Measurements from ENCODE around the gene DAB1.

DAB1 gene

GRCh38 chr1:57072401-57073110 is 351.3 kb downstream of the DAB1 start:
- no peak for DNase-seq (ENCODE audit: low read depth)

GRCh38 chr1:57067863-57068262 is 356.0 kb downstream of the DAB1 start:
- no peak for DNase-seq (ENCODE audit: low read depth)

GRCh38 chr1:57066980-57067610 is 356.8 kb downstream of the DAB1 start:
- no peak for DNase-seq (ENCODE audit: low read depth)

GRCh38 chr1:57065442-57065841 is 358.4 kb downstream of the DAB1 start:
- DNase-seq (ENCODE audit: low read depth): no peak

GRCh38 chr1:57064379-57065140 is 359.3 kb downstream of the DAB1 start:
- no peak for DNase-seq (ENCODE audit: low read depth)

- no peak for DNase-seq (ENCODE audit: low read depth)
Measured at GRCh38 chr1:57063406-57064125, 360.3 kb downstream of the DAB1 start.

GRCh38 chr1:57061369-57061768 is 362.5 kb downstream of the DAB1 start:
- DNase-seq (ENCODE audit: low read depth): no peak

GRCh38 chr1:57060451-57060850 is 363.4 kb downstream of the DAB1 start:
- no peak for DNase-seq (ENCODE audit: low read depth)

GRCh38 chr1:57058652-57059501 is 365.0 kb downstream of the DAB1 start:
- DNase-seq (ENCODE audit: low read depth): no peak

- DNase-seq (ENCODE audit: low read depth): no peak
Measured at GRCh38 chr1:57048856-57049255, 375.0 kb downstream of the DAB1 start.

- DNase-seq (ENCODE audit: low read depth): no peak
Measured at GRCh38 chr1:57046462-57046861, 377.4 kb downstream of the DAB1 start.

- no peak for DNase-seq (ENCODE audit: low read depth)
Measured at GRCh38 chr1:57041901-57042300, 382.0 kb downstream of the DAB1 start.

GRCh38 chr1:57040811-57041210 is 383.0 kb downstream of the DAB1 start:
- DNase-seq (ENCODE audit: low read depth): no peak

- no peak for DNase-seq (ENCODE audit: low read depth)
Measured at GRCh38 chr1:57036641-57037579, 386.9 kb downstream of the DAB1 start.

- no peak for DNase-seq (ENCODE audit: low read depth)
Measured at GRCh38 chr1:57034713-57035112, 389.1 kb downstream of the DAB1 start.

GRCh38 chr1:57033222-57034001 is 390.4 kb downstream of the DAB1 start:
- DNase-seq (ENCODE audit: low read depth): no peak

GRCh38 chr1:57026624-57027354 is 397.1 kb downstream of the DAB1 start:
- no peak for DNase-seq (ENCODE audit: low read depth)

- DNase-seq (ENCODE audit: low read depth): no peak
Measured at GRCh38 chr1:57024855-57025254, 399.0 kb downstream of the DAB1 start.

- DNase-seq (ENCODE audit: low read depth): no peak
Measured at GRCh38 chr1:57024428-57024827, 399.4 kb downstream of the DAB1 start.
